GM21576 (cell line): Measurements from ENCODE around the gene SELL.
"Not testable (repeated sequence)": the region's sequence is repeated elsewhere in the genome, so short reads cannot be mapped to it uniquely, and the experiment has no call there.

ENCODE experiments used
- ATAC-seq: cut with Tn5 transposase; IDR thresholded peaks from one replicate; pipeline ENCODE4 v1.9.1; 2021; ENCODE audit warnings: mild to moderate bottlenecking, moderate library complexity; ENCODE audit not compliant: unreplicated experiment

Gene SELL

DNA sequence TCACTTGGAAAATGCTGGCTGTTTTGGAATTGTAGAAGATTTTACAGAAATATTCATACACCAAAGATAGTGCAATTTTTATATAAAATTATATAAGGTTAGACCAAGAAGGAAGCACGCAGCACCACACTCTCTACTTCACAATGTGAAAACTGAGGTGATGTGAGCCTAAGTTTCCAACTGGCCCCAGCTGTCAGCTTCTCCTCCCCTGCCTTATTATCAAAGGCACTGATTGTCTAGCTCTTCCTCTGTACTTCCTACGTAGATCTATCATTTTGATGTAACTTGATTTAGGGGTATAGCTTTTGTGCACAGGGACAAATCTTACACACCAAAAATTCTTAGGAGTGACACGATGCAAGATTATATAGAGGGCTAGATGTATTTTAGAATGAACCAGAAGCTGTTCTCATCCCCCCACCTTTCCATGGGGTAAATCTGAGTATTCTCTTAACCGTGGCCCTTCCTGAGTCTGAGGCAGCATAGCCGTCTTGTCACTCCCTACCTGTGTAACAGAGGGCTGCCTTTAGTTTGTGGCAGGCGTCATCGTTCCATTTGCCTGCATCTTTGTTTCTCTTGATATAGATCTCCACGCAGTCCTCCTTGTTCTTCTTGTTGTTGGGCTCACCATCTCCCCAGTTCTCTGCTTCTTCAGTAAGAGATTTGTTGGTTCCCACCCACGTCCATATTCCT is 3.4 kb downstream of the SELL start:
- ATAC-seq, result no peak

DNA sequence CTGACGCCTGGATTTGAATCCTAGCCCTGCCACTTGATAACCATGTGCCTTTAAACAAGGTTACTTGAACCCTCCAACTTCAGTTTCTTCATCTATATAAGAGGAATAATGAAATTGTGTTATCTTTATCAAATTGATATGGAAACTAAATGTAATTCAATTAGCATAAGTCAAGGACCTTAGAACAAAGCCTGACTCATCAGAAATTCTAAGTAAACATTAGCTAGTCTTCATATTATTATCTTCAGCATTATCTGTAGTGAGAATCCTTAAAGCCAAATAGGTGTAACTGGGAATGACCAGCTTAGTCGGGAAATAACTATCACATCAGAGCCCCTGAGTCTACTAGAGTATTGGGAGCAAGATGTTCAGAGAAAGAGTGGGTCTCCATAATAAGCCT is 6.6 kb downstream of the SELL start:
- ATAC-seq, result no peak

DNA sequence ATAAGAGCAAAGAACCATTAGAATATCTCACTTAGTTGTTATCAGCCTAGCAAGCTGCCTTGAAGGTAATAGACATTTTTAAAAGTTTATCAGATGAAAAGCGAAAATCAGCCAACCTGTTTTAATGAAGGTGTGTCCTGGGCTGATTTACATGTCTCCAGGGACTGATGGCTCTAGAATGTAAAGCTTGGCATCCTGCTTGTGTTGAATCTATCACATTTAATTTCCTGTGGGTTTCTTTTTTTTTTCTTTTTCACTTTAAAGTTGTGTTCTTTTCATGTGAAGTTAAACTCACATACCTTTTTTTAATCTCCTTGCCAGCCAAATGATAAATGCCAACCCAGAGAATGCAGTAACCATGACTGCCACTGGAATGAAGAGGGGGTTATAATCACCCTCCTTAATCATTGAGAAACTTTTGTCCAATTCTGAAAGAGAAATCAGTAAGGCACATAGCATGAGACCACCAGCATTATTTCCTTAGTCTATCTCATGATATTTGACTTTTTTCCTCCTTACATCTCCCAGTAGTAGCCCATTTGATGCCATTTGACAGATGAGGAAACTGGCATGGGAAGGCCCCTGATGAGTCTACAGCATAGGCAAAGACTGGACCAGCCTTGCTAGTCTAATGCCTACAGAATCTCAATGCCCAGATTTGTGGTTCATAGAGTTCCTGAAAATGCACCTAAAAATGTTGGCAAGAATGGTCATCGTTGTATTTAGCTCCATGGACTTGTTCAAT is 10.0 kb downstream of the SELL start:
- no peak for ATAC-seq

GRCh38 chr1:169699707-169700106 is 11.7 kb downstream of the SELL start:
- no peak for ATAC-seq

GRCh38 chr1:169698976-169699375 is 12.4 kb downstream of the SELL start:
- no peak for ATAC-seq

DNA sequence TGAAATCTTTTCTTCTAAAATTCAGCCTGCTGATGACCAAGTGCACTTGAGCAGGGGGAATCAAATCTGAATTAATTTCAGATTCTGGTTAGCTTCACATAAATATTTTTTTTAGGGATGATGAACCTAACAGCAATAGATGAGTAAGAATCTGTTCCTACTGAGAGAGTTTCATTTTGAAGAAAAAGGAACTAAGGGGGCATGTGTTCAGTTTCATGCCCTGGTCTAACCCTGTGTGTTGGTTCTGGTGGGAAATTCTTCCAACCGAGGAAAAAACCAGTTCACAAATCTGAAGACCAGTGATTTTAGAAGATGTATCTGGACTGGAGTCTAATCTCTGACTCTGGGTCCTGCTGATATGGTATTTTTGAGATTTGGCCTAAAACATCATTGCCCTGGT is 13.7 kb downstream of the SELL start:
- ATAC-seq, result no peak

DNA sequence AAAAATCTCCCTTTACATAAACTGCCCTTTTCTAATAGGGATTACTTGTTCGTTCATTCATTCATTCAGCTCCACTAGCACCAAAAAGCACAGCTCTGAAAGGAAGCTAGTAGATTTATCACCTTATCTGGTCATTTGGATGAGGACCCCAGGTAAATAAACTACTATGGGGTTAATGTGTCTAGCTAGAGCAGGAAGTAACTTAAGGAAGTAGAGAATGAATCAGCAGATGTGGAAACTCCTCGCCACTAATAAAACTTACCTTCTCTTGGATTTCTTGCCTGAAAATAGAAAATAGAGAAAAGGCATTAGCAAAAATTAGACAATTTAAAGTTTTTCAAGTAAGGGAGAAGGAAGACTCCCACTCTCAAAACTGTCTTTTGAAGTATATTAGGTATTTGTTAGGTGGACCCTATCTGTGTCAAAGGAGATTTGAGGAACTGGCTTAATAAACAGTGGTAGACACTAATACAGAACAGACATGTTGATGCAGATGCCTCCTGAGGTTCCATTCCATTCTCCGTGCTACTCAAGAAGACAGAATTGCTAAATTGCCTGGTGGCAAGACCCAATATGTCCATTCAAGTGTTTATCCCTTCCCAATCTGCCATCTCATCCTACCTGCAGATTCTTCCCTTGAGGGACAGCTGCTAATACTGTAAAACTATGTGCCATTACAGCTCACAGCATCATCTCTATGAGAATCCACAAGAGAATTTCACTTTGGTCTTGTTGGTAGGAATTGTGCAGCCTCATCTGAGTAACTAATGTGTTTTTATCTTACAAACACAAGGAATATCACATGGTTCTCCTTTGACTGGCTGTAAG is 14.9 kb downstream of the SELL start:
- no peak for ATAC-seq

DNA sequence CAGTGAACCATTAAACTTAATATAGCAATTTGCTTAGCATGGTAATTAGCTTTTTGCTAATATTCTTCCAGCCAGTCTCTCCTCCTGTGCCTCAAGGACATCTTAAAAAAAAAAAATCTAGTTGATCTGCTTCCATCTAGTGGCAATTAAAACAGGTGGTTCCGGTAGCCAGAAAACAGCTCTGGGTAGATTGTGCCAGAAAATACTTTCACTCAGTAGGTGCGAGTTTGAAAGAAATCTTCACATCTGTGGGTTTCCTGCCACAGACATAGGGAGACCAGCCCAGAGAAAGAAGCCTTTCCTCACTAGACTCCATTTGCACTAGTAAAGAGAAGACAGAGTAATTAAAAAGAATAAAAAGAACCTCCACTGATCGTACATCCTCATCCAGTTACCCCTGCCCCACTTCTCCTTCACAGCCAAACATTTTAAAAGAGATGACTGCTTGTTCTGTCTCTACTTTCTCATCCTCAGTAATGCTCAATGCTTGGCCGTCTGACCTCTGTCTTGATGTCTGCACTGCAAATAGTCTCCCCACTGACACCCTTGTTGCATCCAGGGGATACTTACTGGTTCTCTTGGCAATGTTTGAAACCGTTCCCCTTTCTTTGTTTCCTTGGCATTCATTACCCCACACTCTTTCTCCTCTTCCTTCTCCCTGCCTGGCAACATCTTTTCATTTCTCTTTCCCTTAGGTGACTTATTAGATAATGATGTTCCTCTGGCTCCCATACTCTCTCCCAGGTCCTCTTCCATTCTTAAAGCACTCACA is 16.9 kb downstream of the SELL start:
- peak; percentile 44 for ATAC-seq

- ATAC-seq, result peak; percentile 38
Measured at GRCh38 chr1:169692756-169693460, 18.5 kb downstream of the SELL start.

DNA sequence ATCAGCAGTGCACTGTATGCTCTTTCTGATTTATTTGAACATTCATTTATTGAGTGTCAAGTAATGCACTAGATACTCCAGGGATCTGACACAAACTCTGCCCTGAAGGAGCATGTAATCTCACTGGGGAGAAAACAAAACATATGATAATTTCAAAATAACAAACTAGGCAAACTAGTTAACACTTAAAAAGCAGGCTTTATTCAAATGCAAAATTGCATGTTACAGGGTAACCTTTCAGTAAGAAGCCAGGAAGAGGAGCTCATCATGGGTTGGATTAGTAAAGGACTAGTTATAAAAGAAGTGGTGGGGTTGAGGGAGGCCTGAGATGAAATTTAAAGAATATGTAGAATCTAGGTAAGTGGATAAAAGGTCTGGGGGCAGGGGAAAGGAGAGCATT is 20.9 kb downstream of the SELL start:
- no peak for ATAC-seq

- peak; percentile 0 for ATAC-seq
Measured at GRCh38 chr1:169689395-169689794, 22.0 kb downstream of the SELL start.

DNA sequence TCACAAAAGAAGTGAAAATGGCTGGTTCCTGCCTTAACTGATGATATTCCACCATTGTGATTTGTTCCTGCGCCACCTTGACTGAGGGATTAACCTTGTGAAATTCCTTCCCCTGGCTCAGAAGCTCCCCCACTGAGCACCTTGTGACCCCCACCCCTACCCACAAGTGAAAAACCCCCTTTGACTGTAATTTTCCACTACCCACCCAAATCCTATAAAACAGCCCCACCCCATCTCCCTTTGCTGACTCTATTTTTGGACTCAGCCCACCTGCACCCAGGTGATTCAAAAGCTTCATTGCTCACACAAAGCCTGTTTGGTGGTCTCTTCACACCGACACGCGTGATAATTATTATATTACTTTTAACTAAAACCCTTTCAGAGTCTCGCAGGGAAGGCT is 23.0 kb downstream of the SELL start:
- ATAC-seq, result not testable (repeated sequence)

- no peak for ATAC-seq
Measured at GRCh38 chr1:169683661-169684060, 27.8 kb downstream of the SELL start.

DNA sequence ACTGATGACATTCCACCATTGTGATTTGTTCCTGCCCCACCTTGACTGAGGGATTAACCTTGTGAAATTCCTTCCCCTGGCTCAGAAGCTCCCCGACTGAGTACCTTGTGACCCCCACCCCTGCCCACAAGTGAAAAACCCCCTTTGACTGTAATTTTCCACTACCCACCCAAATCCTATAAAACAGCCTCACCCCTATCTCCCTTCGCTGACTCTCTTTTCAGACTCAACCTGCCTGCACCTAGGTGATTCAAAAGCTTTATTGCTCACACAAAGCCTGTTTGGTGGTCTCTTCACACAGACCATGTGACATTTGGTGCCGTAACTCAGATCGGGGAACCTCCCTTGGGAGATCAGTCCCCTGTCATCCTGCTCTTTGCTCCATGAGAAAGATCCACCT is 28.3 kb downstream of the SELL start:
- ATAC-seq, result not testable (repeated sequence)

- ATAC-seq, result no peak
Measured at GRCh38 chr1:169682071-169682470, 29.3 kb downstream of the SELL start.

DNA sequence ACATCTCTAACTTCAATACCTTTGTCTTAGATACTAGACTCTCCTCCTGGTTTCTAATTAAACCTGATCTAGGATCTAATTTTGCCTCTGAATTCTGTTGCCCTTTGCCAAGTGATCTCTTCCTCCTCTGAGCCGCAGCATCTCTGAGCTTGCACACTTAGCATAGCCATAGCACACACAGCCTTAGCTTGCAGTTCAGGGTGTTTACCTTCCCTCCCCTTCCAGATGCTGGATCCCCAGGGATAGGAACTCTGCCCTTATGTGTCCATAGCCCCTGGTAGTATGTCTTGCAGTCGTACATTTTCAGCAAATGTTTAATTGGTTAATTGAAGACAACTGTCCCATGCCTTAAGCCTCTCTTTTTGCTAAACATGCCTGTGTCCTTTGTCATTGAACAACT is 30.3 kb downstream of the SELL start:
- ATAC-seq, result peak; percentile 25

DNA sequence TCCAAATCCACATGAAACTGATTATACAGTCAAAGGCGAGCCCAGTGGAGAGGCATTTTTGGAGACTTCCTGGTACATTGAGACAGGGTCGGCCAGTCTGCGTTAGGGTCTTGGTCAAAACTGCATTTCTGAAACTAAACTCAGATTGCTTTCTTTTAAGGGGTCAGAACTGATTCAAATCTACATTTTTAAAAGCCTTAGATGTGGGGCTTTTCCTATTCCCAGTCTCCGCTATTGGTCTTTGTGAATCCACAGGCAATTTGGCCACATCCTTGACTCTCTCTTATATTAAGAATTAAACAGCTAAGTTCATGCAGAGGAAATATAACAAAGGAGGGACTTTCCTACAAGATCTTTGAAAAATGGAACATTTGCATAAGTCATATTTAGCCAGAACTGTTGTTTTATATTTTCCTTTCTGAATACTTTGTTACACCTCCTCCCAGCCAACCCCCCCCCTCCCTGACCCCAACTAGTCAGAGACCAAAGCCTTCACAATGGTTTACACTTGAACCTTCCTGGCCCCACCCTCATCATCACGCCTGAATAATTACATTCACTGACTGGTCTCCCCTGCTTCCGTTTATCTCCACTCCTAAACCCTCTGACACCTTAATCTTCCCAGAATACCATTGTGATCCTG is 30.9 kb downstream of the SELL start:
- peak; percentile 63 for ATAC-seq

DNA sequence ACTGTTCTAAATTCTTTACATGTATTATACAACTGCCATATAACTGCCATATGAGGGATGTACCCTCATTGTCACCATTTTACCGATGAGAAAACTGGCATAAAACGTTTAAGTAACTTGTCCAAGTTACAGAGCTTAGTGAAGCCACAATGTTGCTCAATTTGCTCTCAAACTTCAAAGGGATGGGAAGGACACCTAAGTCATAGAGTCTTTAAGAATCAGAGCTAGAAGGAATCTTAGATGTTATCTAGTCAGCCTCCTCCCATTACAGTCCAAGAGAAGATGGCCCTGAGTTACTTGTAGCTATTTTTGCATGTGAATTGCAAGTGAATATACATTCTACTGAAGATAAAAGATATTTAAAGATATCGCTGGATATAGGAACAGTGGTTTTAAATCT is 31.7 kb downstream of the SELL start:
- ATAC-seq, result no peak

DNA sequence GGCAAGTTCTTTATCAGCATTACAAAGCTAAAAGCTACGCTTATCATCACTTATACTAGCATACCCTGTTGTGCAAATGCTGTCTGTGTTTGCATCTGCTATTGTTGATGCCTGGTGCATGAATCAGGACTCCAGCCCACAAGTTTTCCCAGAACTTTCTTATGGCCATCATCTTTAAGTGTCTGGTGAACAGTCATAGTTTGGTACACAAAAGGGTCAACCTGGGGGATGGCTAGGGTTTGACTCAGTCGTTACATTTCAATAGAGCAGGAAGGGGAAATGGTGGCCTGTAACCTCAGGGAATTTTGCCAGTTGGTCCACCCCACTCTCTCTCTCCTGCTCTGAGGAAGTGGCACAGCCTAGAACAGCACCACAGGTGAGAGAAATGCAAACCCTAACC is 35.4 kb downstream of the SELL start:
- ATAC-seq, result no peak

- ATAC-seq, result no peak
Measured at GRCh38 chr1:169670836-169671235, 40.6 kb downstream of the SELL start.
